DMS79 (cell line): ENCODE data around the gene TKTL1.

ENCODE experiments used
- DNase-seq: peaks from one replicate; lab custom pipeline; 2025; lab: John Stamatoyannopoulos, UW

TKTL1 gene

DNA sequence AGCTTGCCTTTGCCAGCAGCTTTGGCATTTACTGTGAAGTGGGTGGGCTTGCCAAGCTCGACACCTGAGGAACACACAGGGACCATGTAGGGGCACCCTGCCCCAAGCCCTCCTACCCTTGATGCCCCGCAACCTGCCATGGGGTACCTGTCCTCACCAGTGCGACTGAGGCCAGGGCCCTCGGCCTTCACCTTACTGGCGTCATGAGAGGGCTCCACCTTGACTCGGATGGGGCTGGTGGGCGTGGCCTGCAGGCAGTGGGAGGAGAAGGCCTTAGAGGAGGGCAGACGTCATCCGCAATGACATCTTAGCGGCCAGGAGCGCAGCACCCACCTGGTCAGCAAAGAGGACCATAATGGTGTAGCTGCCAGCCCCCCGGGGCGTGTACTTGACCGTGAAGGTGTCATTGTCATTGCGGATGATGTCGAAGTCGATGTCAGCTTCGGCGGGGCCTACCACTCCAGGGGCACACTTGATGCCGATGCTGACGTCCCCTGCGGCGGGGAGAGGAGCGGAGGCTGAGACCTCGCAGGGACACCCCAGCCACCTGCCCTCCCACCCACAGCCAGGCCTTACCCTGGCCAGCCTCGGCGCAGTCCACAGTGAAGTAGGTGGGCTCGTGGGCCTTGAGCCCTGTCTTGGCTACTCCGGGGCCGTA lies 66.6 kb downstream of the TKTL1 start:
- no peak for DNase-seq

GRCh38 chrX:154363706-154364439 lies 68.3 kb downstream of the TKTL1 start:
- DNase-seq = no peak

GRCh38 chrX:154365052-154365600 lies 69.5 kb downstream of the TKTL1 start:
- no peak for DNase-seq

DNA sequence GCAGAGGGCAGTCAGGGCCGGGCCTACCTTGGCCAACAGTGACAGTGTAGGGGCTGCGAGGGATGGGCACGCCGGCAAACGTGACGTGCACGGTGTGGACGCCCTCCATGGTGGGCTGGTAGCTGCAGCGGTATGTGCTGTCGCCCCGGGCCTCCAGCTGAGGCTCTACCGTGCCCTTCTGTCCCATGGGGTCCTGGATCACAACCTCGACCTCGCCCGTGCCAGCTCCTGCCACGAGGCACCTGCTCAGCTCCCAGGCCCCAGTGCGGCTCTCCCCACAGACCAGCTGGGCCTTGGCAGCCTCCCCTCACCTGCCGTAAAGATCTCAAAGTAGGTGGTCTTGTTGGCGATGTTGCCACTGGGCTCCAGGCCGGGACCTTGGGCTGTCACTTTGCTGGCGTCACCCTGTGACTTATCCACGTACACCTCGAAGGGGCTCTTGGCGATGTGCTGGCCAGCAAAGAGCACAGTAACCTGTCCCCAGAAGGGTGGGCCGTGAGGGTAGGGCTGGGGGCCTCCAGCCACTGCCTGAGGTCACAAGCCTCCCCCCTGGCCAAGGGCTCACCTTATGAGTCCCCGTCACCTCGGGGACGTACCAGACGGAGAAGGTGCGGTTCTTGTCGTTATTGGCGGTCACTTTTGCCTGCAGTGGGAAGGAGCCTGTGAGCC lies 70.5 kb downstream of the TKTL1 start:
- DNase-seq = no peak

- no peak for DNase-seq
Measured at GRCh38 chrX:154366666-154367055, 71.1 kb downstream of the TKTL1 start.

GRCh38 chrX:154367474-154368308 lies 72.1 kb downstream of the TKTL1 start:
- DNase-seq = no peak

- peak; percentile 16 for DNase-seq
Measured at GRCh38 chrX:154368630-154369448, 73.2 kb downstream of the TKTL1 start.

DNA sequence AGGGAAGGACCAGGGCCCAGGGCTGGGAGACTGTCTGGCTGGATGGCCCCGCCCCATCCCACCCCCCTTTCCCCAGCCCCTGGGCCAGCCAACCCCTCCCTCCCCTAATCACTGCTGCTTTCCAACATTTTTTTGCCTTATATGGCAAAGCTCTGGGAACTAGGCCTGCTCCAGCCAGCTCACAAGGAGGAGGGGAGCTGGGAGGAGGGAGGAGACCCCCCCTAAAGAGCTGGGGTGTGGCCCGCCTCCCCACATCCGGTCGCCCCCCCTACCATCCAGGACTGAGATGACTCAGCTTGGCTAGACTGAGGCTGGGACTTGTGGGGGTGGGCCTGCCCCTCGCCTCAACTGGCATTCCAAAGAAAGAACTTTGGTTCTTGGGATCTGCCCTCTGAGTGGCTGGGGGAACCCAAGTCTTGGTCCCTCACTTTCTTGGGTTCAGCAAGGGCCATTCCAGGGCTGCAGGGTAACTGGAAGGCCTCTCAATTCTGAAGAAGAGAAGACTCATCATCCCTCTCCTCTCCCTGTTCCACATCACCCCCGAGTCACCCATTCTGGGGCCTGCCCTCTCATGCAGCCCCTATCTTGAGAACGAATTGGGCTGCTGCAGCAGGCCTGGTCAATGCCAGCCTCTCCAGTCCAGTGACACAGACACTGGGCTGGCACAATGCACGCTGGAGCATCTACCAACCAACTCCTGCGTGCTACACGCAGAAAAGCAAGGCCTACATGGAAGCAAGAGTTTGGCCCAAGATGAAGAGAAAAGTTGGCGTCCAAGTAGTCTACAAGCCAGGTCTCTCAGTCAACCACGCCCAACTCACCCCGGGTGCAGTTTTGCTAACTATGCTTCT lies 74.1 kb downstream of the TKTL1 start:
- DNase-seq = peak; percentile 17

DNA sequence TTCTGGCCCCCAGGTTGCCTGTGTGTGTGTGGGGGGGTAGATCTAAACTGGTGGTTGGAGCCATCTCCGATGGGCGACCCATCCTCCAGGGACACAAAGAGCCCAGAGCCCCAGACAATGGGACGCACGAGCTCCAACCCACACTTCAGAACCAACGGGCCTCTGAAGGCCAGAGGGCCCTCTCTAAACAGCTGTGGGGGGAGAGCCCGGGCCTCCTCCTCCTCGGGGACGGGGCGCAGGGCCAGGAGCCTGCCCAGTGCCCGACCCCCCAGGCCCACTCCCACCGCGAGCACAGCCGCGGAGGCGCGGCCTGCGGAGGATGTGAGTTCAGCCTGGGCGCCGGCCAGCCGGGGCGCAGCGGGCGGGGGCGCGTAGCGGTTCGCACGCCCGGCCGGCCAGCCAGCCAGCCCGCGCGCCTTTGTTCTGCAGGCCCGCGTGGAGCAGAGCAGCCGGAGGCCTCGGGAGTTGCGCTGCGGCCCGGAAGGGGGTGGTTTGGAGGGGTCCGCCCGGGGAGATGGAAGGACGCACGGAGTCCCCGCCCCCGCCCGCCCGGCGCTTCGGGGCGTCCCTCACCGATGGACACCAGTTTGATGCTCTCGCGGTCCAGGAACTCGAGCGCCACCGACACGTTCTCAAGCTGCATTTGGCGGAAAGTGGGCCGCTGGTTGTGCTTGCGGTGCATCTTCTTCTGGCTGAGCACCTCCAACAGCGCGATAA lies 74.9 kb downstream of the TKTL1 start:
- DNase-seq = no peak

DNA sequence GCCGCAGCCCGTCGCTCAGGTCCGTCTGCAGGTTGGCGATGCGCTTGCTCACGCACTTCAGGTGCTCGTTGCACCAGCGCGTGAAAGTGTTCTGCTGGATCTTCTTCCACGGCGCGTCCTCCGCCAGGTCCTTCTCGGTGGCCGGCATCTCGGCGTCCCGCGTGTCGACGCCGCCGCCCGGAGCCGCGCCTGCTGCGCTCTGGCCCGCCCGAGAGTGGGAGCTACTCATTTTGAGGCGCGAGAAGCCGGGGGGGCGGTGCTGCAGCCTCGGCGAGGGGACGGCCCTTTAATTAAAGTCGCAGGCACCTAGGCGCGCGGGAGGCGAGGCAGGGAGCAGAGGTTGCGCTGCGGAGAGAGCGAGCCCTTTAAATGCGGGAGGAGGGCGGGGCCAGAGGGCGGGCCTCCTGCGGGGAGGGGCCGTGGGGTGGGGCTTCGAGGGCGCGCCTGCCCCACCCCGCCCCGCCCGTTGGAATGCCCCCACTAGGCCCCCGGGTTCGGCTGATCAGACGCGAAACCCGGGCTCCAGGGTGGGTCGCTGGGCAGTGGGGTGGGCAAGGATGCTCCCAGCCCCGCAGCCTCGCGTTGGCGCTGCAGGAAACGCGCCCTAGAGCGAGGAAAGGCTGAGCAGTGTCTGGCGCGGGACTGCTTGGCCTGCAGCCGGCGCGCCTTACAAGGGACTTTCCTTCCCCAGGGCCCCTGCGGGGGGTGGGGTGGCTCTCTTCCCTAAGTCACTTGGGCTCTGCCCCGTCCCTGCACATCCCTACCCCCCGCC lies 75.6 kb downstream of the TKTL1 start:
- DNase-seq = peak; percentile 48

GRCh38 chrX:154371789-154372300 lies 76.2 kb downstream of the TKTL1 start:
- no peak for DNase-seq

- DNase-seq = no peak
Measured at GRCh38 chrX:154372612-154373022, 77.0 kb downstream of the TKTL1 start.

- DNase-seq = peak; percentile 60
Measured at GRCh38 chrX:154373340-154374306, 78.0 kb downstream of the TKTL1 start.

DNA sequence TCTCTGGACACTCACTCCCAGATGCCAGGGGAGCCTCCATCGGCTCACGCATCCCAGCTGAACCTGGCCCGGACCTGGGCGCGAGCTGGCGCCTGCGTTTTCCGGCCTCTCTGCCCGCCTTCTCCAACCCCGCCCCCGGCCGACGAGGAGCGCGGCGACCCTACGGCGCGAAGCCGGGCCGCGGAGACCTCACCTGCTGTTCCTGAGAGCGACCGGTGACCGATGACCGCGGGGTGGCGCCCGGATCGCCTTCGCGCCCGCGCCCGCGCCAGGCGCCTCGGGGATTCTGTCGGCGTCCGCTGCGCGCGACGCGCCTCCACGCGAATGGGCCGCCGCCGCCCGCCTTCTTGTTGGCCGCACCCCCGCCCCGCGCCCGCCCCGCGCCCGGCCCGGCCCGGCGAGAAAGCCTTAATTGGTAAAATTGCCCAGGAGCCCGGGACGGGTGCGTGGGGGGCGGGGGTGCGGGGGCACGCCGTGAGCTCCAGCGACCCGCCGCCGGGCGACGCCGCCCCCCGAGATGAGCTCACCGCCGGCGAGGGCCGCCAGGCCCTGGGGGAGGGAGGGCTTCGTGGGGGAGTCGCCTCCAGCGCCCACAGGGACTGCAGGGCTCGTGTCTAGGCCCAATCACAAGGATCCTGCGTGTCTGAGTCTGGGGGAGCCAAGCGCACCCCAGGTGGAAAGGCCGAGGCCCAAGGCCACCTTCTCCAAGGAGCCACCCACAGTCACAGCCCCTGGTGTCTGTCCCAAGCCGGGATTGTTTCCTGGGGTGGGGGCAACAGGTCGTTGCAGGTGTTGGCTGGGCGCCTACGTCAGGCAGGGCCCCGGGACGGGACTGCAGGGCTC lies 78.9 kb downstream of the TKTL1 start, which contains the start of gene FLNA:
TSS of gene FLNA (minus strand) at position 322 of the 843 bp plus-strand sequence. CDS start 3,389 bp downstream, outside the sequence.
- DNase-seq = no peak

GRCh38 chrX:154375156-154375504 lies 79.5 kb downstream of the TKTL1 start:
- DNase-seq = no peak

DNA sequence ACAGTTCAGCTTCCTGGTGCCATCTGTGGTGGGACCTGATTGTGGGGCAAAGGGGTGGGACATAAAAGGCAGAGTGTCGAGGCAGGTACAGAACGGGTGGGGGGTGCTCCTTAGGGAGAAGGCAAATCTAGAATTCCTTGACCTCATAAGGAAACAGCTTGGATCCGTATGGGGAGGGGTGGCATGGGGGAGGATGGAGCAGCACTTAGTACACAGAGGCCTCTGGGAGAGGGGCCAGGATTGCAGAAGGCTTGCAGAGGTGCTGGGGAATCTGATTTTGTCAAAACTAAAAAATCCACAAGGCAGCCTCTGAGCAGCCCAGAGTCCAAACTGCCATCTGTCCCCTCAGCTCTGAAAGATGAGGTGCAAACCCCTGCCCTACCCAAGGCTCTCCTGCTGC lies 81.2 kb downstream of the TKTL1 start:
- no peak for DNase-seq
